A549 (cell line): ENCODE data around the gene TRAPPC10. TPM values are rescaled to one million over a fixed set of nuclear protein-coding genes. Genes with fewer than 3 reads are reported as not detected.
"Not testable (repeated sequence)": the region's sequence is repeated elsewhere in the genome, so short reads cannot be mapped to it uniquely, and the experiment has no call there.

Experiments
- ATAC-seq, 2 experiments: fragments of 200-7000 bp in 1 of 2; fragments of >200 bp in 1 of 2; cut with Nextera tagmentation in 1 of 2; cut with Tn5 transposase in 1 of 2; 3 replicates each; pipeline versions ENCODE4 v1.8.0 to v1.9.1; 2018 to 2020; ENCODE audit warnings: mild to moderate bottlenecking in 1 of 2, moderate library complexity in 1 of 2
- CTCF ChIA-PET: fragments of 300-600 bp; sonication (Branson Sonifier 250); formaldehyde crosslinking; extraction: SDS; loops from one replicate; lab custom pipeline; 2021; ENCODE audit warnings: antibody characterized with exemption, inconsistent platforms; lab: Yijun Ruan, JAX
- POLR2A ChIA-PET: fragments of 350-600 bp; formaldehyde crosslinking; extraction: SDS; loops from one replicate; lab custom pipeline; 2021; ENCODE audit warnings: antibody characterized with exemption, inconsistent platforms; lab: Yijun Ruan, JAX
- DNase-seq, 2 experiments: peaks; one replicate each; pipeline versions ENCODE4 v3.0.0 to v3.0.0-alpha.2; 2011 to 2016; ENCODE audit warnings: low read depth in 1 of 2, low spot score in 1 of 2
- FAIRE-seq: peaks from 2 replicates; lab custom pipeline; 2011; peaks lifted over from hg19 to GRCh38; lab: Jason Lieb, UNC
- H3K27ac ChIP-seq, 2 experiments: fragments of >200 bp; sonication (Bioruptor Twin); formaldehyde crosslinking; 3 replicates each; pipeline ENCODE4 v1.5.1; 2016 to 2017
- H3K4me1 ChIP-seq: fragments of >200 bp; sonication (Bioruptor Twin); formaldehyde crosslinking; 3 replicates; pipeline ENCODE4 v1.6.1; 2016
- H3K4me2 ChIP-seq: fragments of >200 bp; sonication (Bioruptor Twin); formaldehyde crosslinking; 3 replicates; pipeline ENCODE4 v1.6.1; 2016
- H3K4me3 ChIP-seq: fragments of >200 bp; sonication (Bioruptor Twin); formaldehyde crosslinking; 3 replicates; pipeline ENCODE4 v1.5.1; 2016
- H3K9me3 ChIP-seq: fragments of >200 bp; sonication (Bioruptor Twin); formaldehyde crosslinking; 3 replicates; pipeline ENCODE4 v1.6.1; 2016
- whole genome bisulfite sequencing: methylation state at CpG from one replicate; pipeline ENCODE4 v1.1.6; 2017; ENCODE audit errors: missing lambda C conversion rate; 5-methylcytosine and 5-hydroxymethylcytosine counted together
- polyA plus RNA-seq, 4 experiments: library from polyadenylated mRNA; depleted of rRNA in 3 of 4; stranded (reverse); fragments of >200 nt; fragmentation: RNase III in 1 of 4; extraction: RNeasy Plus Mini Kit Qiagen cat#74134 plus additional on column Dnase treatment in 1 of 4; gene quantifications; 2 replicates in 3 of 4; 3 replicates in 1 of 4; pipeline ENCODE4 v1.2.3, GENCODE V29; 2011 to 2017
- small RNA-seq, 6 experiments: library from RNA; depleted of rRNA; stranded (forward); fragments of <200 nt; gene quantifications; one replicate each; pipeline ENCODE3, GENCODE V24; 2012

TRAPPC10 gene
- polyA plus RNA-seq, 2 of the 4 experiments (the other 2 are of a cell fraction) = 11.8 to 27.7 TPM

GRCh38 chr21:44145616-44146015, 133.5 kb downstream of the TRAPPC10 start:
- FAIRE-seq, ATAC-seq, CTCF ChIA-PET, H3K4me2 ChIP-seq, H3K27ac ChIP-seq, H3K4me1 ChIP-seq, H3K4me3 ChIP-seq, POLR2A ChIA-PET, DNase-seq, H3K9me3 ChIP-seq: not testable (repeated sequence)
- no CpG with 5 or more reads among the region's 12 CpGs for WGBS

GRCh38 chr21:44147108-44147507, 135.0 kb downstream of the TRAPPC10 start:
- H3K4me2 ChIP-seq, DNase-seq, H3K27ac ChIP-seq, H3K9me3 ChIP-seq, H3K4me3 ChIP-seq, POLR2A ChIA-PET, CTCF ChIA-PET, H3K4me1 ChIP-seq, FAIRE-seq: not testable (repeated sequence)
- ATAC-seq = peak; percentile 84 to 92
- no CpG with 5 or more reads among the region's 8 CpGs for WGBS

GRCh38 chr21:44150255-44150654, 138.1 kb downstream of the TRAPPC10 start:
- H3K9me3 ChIP-seq, H3K4me3 ChIP-seq, FAIRE-seq, DNase-seq, H3K4me1 ChIP-seq, CTCF ChIA-PET, H3K4me2 ChIP-seq, POLR2A ChIA-PET, ATAC-seq, H3K27ac ChIP-seq: not testable (repeated sequence)
- no CpG with 5 or more reads among the region's 10 CpGs for WGBS

- DNase-seq, POLR2A ChIA-PET, H3K27ac ChIP-seq, ATAC-seq, FAIRE-seq, CTCF ChIA-PET, H3K4me2 ChIP-seq, H3K9me3 ChIP-seq, H3K4me1 ChIP-seq, H3K4me3 ChIP-seq: not testable (repeated sequence)
- WGBS = no CpG with 5 or more reads among the region's 21 CpGs
Measured at GRCh38 chr21:44153214-44153888, 141.2 kb downstream of the TRAPPC10 start.

GRCh38 chr21:44153889-44154228, 141.8 kb downstream of the TRAPPC10 start:
- DNase-seq, H3K4me1 ChIP-seq, H3K4me3 ChIP-seq, H3K27ac ChIP-seq, H3K9me3 ChIP-seq, FAIRE-seq, POLR2A ChIA-PET, H3K4me2 ChIP-seq, ATAC-seq, CTCF ChIA-PET: not testable (repeated sequence)
- no CpG with 5 or more reads among the region's 17 CpGs for WGBS

GRCh38 chr21:44154816-44155230, 142.7 kb downstream of the TRAPPC10 start:
- POLR2A ChIA-PET, ATAC-seq, H3K27ac ChIP-seq, DNase-seq, H3K4me1 ChIP-seq, CTCF ChIA-PET, H3K4me3 ChIP-seq, H3K4me2 ChIP-seq, FAIRE-seq, H3K9me3 ChIP-seq: not testable (repeated sequence)
- WGBS = no CpG with 5 or more reads among the region's 20 CpGs

- not testable (repeated sequence) for FAIRE-seq, ATAC-seq
Measured at GRCh38 chr21:44155231-44155993, 143.3 kb downstream of the TRAPPC10 start.

GRCh38 chr21:44155994-44156380, 143.9 kb downstream of the TRAPPC10 start:
- H3K9me3 ChIP-seq, H3K4me1 ChIP-seq, H3K27ac ChIP-seq, CTCF ChIA-PET, FAIRE-seq, ATAC-seq, H3K4me3 ChIP-seq, H3K4me2 ChIP-seq, DNase-seq, POLR2A ChIA-PET: not testable (repeated sequence)
- WGBS = no CpG with 5 or more reads among the region's 8 CpGs

More at GRCh38 chr21:44155231-44155993, 143.3 kb downstream of the TRAPPC10 start:
- H3K4me1 ChIP-seq, CTCF ChIA-PET, H3K9me3 ChIP-seq, POLR2A ChIA-PET, H3K27ac ChIP-seq, DNase-seq, H3K4me3 ChIP-seq, H3K4me2 ChIP-seq: not testable (repeated sequence)
- no CpG with 5 or more reads among the region's 38 CpGs for WGBS

Small RNA genes lying within 50 kb of the gene (small RNA-seq; reads per million reads assigned to genes)
- 0 reads per million in 6 experiments for gene RNU6-1150P

Other genes with a start within 250 kb of the TRAPPC10 start
- gene CSTB, start 236.0 kb upstream of the TRAPPC10 start, polyA plus RNA-seq (2011; rRNA removed) = 42.9 and 51.5 TPM in 2 replicates
- 94.1 to 102 TPM (median 101 TPM) in 3 replicates for gene CSTB, start 236.0 kb upstream of the TRAPPC10 start, polyA plus RNA-seq (2017; fragmentation: RNase III; extraction: RNeasy Plus Mini Kit Qiagen cat#74134 plus additional on column Dnase treatment)
- gene RRP1, start 222.7 kb upstream of the TRAPPC10 start, polyA plus RNA-seq (2011; rRNA removed) = 15.4 and 16.8 TPM in 2 replicates
- gene RRP1, start 222.7 kb upstream of the TRAPPC10 start, polyA plus RNA-seq (2017; fragmentation: RNase III; extraction: RNeasy Plus Mini Kit Qiagen cat#74134 plus additional on column Dnase treatment) = 26.3 to 29.5 TPM (median 28.2 TPM) in 3 replicates
- 18.2 and 19.7 TPM in 2 replicates for gene AGPAT3, start 147.1 kb upstream of the TRAPPC10 start, polyA plus RNA-seq (2011; rRNA removed)
- 20.3 to 21.2 TPM (median 21.1 TPM) in 3 replicates for gene AGPAT3, start 147.1 kb upstream of the TRAPPC10 start, polyA plus RNA-seq (2017; fragmentation: RNase III; extraction: RNeasy Plus Mini Kit Qiagen cat#74134 plus additional on column Dnase treatment)
- 3.0 and 5.8 TPM in 2 replicates for gene PWP2, start 95.1 kb downstream of the TRAPPC10 start, polyA plus RNA-seq (2011; rRNA removed)
- gene PWP2, start 95.1 kb downstream of the TRAPPC10 start, polyA plus RNA-seq (2017; fragmentation: RNase III; extraction: RNeasy Plus Mini Kit Qiagen cat#74134 plus additional on column Dnase treatment) = 8.7 to 10.7 TPM (median 9.8 TPM) in 3 replicates
- 6.8 and 7.0 TPM in 2 replicates for gene GATD3, start 121.4 kb downstream of the TRAPPC10 start, polyA plus RNA-seq (2011; rRNA removed)
- 6.1 to 7.9 TPM (median 7.3 TPM) in 3 replicates for gene GATD3, start 121.4 kb downstream of the TRAPPC10 start, polyA plus RNA-seq (2017; fragmentation: RNase III; extraction: RNeasy Plus Mini Kit Qiagen cat#74134 plus additional on column Dnase treatment)
- 0.32 and 0.56 TPM in 2 replicates for gene ICOSLG, start 228.6 kb downstream of the TRAPPC10 start, polyA plus RNA-seq (2011; rRNA removed)
- gene ICOSLG, start 228.6 kb downstream of the TRAPPC10 start, polyA plus RNA-seq (2017; fragmentation: RNase III; extraction: RNeasy Plus Mini Kit Qiagen cat#74134 plus additional on column Dnase treatment) = 0.61 to 0.93 TPM (median 0.79 TPM) in 3 replicates
- not detected in 2 replicates for gene DNMT3L, start 249.6 kb downstream of the TRAPPC10 start, polyA plus RNA-seq (2011; rRNA removed)
- 0.09 TPM in 1 of 3 replicates, not detected in the others for gene DNMT3L, start 249.6 kb downstream of the TRAPPC10 start, polyA plus RNA-seq (2017; fragmentation: RNase III; extraction: RNeasy Plus Mini Kit Qiagen cat#74134 plus additional on column Dnase treatment)